MG63 (cell line): ENCODE measurements around the gene ICAM4. TPM values are rescaled to one million over a fixed set of nuclear protein-coding genes. Genes with fewer than 3 reads are reported as not detected.
A peak's percentile ranks its signal among the peaks of the same experiment; 100 is the strongest.
"Not testable (repeated sequence)": the region's sequence is repeated elsewhere in the genome, so short reads cannot be mapped to it uniquely, and the experiment has no call there.

Experiments
- DNase-seq: peaks from one replicate; pipeline ENCODE4 v3.0.0-alpha.2; 2020
- H3K27me3 ChIP-seq: fragments of 250-450 bp; sonication (Bioruptor Pico); 2 replicates; pipeline ENCODE4 v1.5.1; 2020; ENCODE audit warnings: mild to moderate bottlenecking, moderate library complexity
- H3K36me3 ChIP-seq: fragments of 250-450 bp; sonication (Bioruptor Pico); 2 replicates; pipeline ENCODE4 v1.5.1; 2020; ENCODE audit warnings: mild to moderate bottlenecking, moderate library complexity
- H3K4me3 ChIP-seq: fragments of 250-450 bp; sonication (Bioruptor Pico); 2 replicates; pipeline ENCODE4 v1.5.1; 2020; ENCODE audit warnings: mild to moderate bottlenecking, moderate library complexity
- H3K9me3 ChIP-seq: fragments of 250-450 bp; sonication (Bioruptor Pico); 2 replicates; pipeline ENCODE4 v1.5.1; 2020; ENCODE audit warnings: mild to moderate bottlenecking, moderate library complexity
- total RNA-seq: library from RNA; depleted of rRNA; stranded (reverse); fragments of >200 nt; shearing (Covaris generic); gene quantifications from 2 replicates; pipeline ENCODE4 v1.2.3, GENCODE V29; 2014; ENCODE audit warnings: low replicate concordance

The ICAM4 gene
- total RNA-seq, 1 experiment from 2014 or later = not detected

GRCh38 chr19:10320602-10321416, 34.1 kb downstream of the ICAM4 start:
- Histone ChIP-seq H3K36me3 (peaks cover 84% of the 10 kb centered on the region), H3K27me3 (no peaks in the 10 kb centered on the region), H3K9me3 (no peaks in the 10 kb centered on the region), H3K4me3 (no peak overlapping the region)
- DNase-seq = no peak

- peaks cover 84% of the 10 kb centered on the region for H3K36me3 ChIP-seq
- H3K4me3 ChIP-seq = no peak overlapping the region
- H3K27me3 ChIP-seq = no peaks in the 10 kb centered on the region
- H3K9me3 ChIP-seq = no peaks in the 10 kb centered on the region
- no peak for DNase-seq
These were observed 34.7 kb downstream of the ICAM4 start for GRCh38 chr19:10321417-10321797.

- peaks cover 88% of the 10 kb centered on the region for H3K36me3 ChIP-seq
- no peak for DNase-seq
- H3K27me3 ChIP-seq = no peaks in the 10 kb centered on the region
- no peak overlapping the region for H3K4me3 ChIP-seq
- H3K9me3 ChIP-seq = no peaks in the 10 kb centered on the region
These were observed 35.4 kb downstream of the ICAM4 start for GRCh38 chr19:10321874-10322835.

- no peak for DNase-seq
- peaks cover 99% of the 10 kb centered on the region for H3K36me3 ChIP-seq
- no peaks in the 10 kb centered on the region for H3K27me3 ChIP-seq
- H3K4me3 ChIP-seq = no peak overlapping the region
- no peaks in the 10 kb centered on the region for H3K9me3 ChIP-seq
These were observed 39.0 kb downstream of the ICAM4 start for GRCh38 chr19:10325732-10326131.

GRCh38 chr19:10327793-10328192, 41.0 kb downstream of the ICAM4 start:
- no peak overlapping the region for H3K4me3 ChIP-seq
- peaks cover 92% of the 10 kb centered on the region for H3K36me3 ChIP-seq
- no peak for DNase-seq

GRCh38 chr19:10328558-10329429, 42.0 kb downstream of the ICAM4 start:
- H3K36me3 ChIP-seq = peaks cover 82% of the 10 kb centered on the region
- H3K27me3 ChIP-seq = no peaks in the 10 kb centered on the region
- H3K4me3 ChIP-seq = no peak overlapping the region
- no peak for DNase-seq
- no peaks in the 10 kb centered on the region for H3K9me3 ChIP-seq

More at GRCh38 chr19:10327793-10328192, 41.0 kb downstream of the ICAM4 start:
- Histone ChIP-seq H3K27me3 (no peaks in the 10 kb centered on the region), H3K9me3 (no peaks in the 10 kb centered on the region)

GRCh38 chr19:10329555-10329954, 42.8 kb downstream of the ICAM4 start:
- H3K36me3 ChIP-seq = peaks cover 76% of the 10 kb centered on the region
- H3K4me3 ChIP-seq = no peak overlapping the region
- no peaks in the 10 kb centered on the region for H3K27me3 ChIP-seq
- no peak for DNase-seq
- no peaks in the 10 kb centered on the region for H3K9me3 ChIP-seq

- Histone ChIP-seq H3K4me3 (peak overlapping the region; percentile 80), H3K9me3 (0 out of 2 replicates have a peak, but pooled peaks cover 2% of the 10 kb centered on the region), H3K27me3 (no peaks in the 10 kb centered on the region), H3K36me3 (peaks cover 48% of the 10 kb centered on the region)
- DNase-seq = no peak
These were observed 45.6 kb downstream of the ICAM4 start for GRCh38 chr19:10332158-10332964.

- 0 out of 2 replicates have a peak, but pooled peaks cover 2% of the 10 kb centered on the region for H3K9me3 ChIP-seq
- H3K36me3 ChIP-seq = peaks cover 40% of the 10 kb centered on the region
- peak within 1 kb of the TSS; percentile 80 for H3K4me3 ChIP-seq
- DNase-seq = peak; percentile 99
- H3K27me3 ChIP-seq = no peaks in the 10 kb centered on the region
These were observed 46.4 kb downstream of the ICAM4 start, which contains the start of gene RAVER1 for GRCh38 chr19:10332965-10333757. TSS of gene RAVER1 (minus strand) at chr19:10333529. CDS start at chr19:10333507, 22 bp downstream.

- 0 out of 2 replicates have a peak, but pooled peaks cover 2% of the 10 kb centered on the region for H3K9me3 ChIP-seq
- peaks cover 32% of the 10 kb centered on the region for H3K36me3 ChIP-seq
- no peak for DNase-seq
These were observed 47.2 kb downstream of the ICAM4 start for GRCh38 chr19:10333758-10334587.

GRCh38 chr19:10334588-10335351, 48.0 kb downstream of the ICAM4 start:
- peaks cover 24% of the 10 kb centered on the region for H3K36me3 ChIP-seq
- 0 out of 2 replicates have a peak, but pooled peaks cover 2% of the 10 kb centered on the region for H3K9me3 ChIP-seq
- H3K27me3 ChIP-seq = no peaks in the 10 kb centered on the region
- peak; percentile 99 for DNase-seq
- peak overlapping the region; percentile 80 for H3K4me3 ChIP-seq

More at GRCh38 chr19:10333758-10334587, 47.2 kb downstream of the ICAM4 start:
- H3K4me3 ChIP-seq = peak overlapping the region; percentile 80
- no peaks in the 10 kb centered on the region for H3K27me3 ChIP-seq

- peaks cover 17% of the 10 kb centered on the region for H3K36me3 ChIP-seq
- DNase-seq = no peak
- 0 out of 2 replicates have a peak, but pooled peaks cover 2% of the 10 kb centered on the region for H3K9me3 ChIP-seq
- no peaks in the 10 kb centered on the region for H3K27me3 ChIP-seq
- peak overlapping the region; percentile 80 for H3K4me3 ChIP-seq
These were observed 48.7 kb downstream of the ICAM4 start for GRCh38 chr19:10335352-10335985.

- H3K9me3 ChIP-seq = not testable (repeated sequence)
These were observed 50.0 kb downstream of the ICAM4 start for GRCh38 chr19:10336725-10337124.

More at GRCh38 chr19:10336725-10337124, 50.0 kb downstream of the ICAM4 start:
- not testable (repeated sequence) for H3K27me3 ChIP-seq, H3K4me3 ChIP-seq, DNase-seq
- H3K36me3 ChIP-seq = peaks cover 10% of the 10 kb centered on the region
